Measurements from ENCODE around the gene GRIN3B. TPM values are rescaled to one million over a fixed set of nuclear protein-coding genes. Genes with fewer than 3 reads are reported as not detected.

Gene GRIN3B
- total RNA-seq, 1 donor from 2014 or later = 0.65 TPM

DNA sequence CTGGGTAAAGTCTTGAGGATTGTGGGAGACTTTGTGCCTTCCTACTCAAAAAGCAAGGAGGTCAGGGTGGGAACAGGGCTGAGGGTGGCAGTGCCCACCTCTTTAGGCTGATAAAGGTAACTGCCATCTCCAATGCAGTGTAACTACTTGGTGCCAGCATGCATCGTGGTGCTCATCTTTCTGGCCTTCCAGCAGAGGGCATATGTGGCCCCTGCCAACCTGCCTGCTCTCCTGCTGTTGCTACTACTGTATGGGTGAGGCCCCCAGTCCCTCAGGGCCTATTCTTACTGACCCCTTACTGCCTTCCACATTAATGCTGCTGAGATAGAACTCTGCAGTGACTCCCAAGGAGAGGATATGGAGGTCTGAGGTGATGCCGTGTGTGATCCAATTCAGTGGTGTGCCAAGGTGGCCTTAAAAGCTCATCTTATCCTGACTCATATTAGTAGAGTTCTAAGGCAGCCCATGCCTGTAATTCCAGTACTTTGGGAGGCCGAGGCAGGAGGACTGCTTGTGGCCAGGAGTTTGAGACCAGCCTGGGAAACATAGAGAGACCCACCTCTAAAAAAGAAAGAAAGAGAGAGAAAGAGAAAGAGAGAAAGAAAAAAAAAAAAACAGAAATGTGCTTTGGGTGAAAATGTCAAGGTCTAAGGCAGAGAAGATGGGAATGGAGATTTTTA is 57.1 kb downstream of the GRIN3B start:
- TF ChIP-seq, protein P1, sequence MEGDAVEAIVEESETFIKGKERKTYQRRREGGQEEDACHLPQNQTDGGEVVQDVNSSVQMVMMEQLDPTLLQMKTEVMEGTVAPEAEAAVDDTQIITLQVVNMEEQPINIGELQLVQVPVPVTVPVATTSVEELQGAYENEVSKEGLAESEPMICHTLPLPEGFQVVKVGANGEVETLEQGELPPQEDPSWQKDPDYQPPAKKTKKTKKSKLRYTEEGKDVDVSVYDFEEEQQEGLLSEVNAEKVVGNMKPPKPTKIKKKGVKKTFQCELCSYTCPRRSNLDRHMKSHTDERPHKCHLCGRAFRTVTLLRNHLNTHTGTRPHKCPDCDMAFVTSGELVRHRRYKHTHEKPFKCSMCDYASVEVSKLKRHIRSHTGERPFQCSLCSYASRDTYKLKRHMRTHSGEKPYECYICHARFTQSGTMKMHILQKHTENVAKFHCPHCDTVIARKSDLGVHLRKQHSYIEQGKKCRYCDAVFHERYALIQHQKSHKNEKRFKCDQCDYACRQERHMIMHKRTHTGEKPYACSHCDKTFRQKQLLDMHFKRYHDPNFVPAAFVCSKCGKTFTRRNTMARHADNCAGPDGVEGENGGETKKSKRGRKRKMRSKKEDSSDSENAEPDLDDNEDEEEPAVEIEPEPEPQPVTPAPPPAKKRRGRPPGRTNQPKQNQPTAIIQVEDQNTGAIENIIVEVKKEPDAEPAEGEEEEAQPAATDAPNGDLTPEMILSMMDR (conservative IDR thresholded peaks at IDR 0.05) = no peak
- Mint-ChIP-seq H3K27me3 (no peaks in the 10 kb centered on the region), H3K4me3 (no peak overlapping the region), H3K4me1 (ENCODE audit: unreplicated experiment) (no peaks in the 10 kb centered on the region), H3K9me3 (no peaks in the 10 kb centered on the region), H3K27ac (no peak overlapping the region), H3K36me3 (peaks cover 3% of the 10 kb centered on the region)
- DNase-seq (ENCODE audit: extremely low spot score, unreplicated experiment) = no peak

DNA sequence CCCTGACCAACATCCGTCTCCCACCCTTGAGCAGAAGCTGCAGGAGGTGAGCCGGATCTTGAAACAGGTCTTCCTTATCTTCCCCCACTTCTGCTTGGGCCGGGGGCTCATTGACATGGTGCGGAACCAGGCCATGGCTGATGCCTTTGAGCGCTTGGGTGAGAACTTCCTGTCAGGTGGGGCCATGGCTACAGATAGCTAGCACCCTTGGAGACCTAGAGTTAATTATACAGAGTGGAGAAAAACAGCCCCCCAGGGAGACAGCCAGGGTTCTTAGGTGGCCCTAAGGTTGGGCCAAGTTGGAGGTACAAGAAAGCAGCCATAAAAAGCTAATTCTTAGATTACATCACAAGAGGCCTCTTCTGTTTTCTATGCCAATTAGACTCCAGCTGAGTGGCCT is 57.9 kb downstream of the GRIN3B start:
- Mint-ChIP-seq H3K9me3 (no peaks in the 10 kb centered on the region), H3K4me1 (ENCODE audit: unreplicated experiment) (no peaks in the 10 kb centered on the region), H3K4me3 (no peak overlapping the region), H3K27ac (no peak overlapping the region), H3K36me3 (peaks cover 3% of the 10 kb centered on the region), H3K27me3 (no peaks in the 10 kb centered on the region)
- TF ChIP-seq, protein P1 (conservative IDR thresholded peaks at IDR 0.05) = no peak
- no peak for DNase-seq (ENCODE audit: extremely low spot score, unreplicated experiment)

Other genes starting within 250 kb of the GRIN3B start
- gene MISP, start 249.3 kb upstream of the GRIN3B start, total RNA-seq (ENCODE audit: low replicate concordance) = 9.4 and 20.8 TPM in 2 replicates
- gene PTBP1, start 203.0 kb upstream of the GRIN3B start, total RNA-seq (ENCODE audit: low replicate concordance) = 416 and 496 TPM in 2 replicates
- gene PLPPR3, start 178.5 kb upstream of the GRIN3B start, total RNA-seq (ENCODE audit: low replicate concordance) = 9.9 and 29.2 TPM in 2 replicates
- 0.41 TPM in 1 of 2 replicates, not detected in the other for gene AZU1, start 172.6 kb upstream of the GRIN3B start, total RNA-seq (ENCODE audit: low replicate concordance)
- gene PRTN3, start 159.4 kb upstream of the GRIN3B start, total RNA-seq (ENCODE audit: low replicate concordance) = 0.45 TPM in 1 of 2 replicates, not detected in the other
- gene ELANE, start 148.1 kb upstream of the GRIN3B start, total RNA-seq (ENCODE audit: low replicate concordance) = not detected in 2 replicates
- gene CFD, start 140.8 kb upstream of the GRIN3B start, total RNA-seq (ENCODE audit: low replicate concordance) = 5.5 and 11.3 TPM in 2 replicates
- 59.6 and 74.2 TPM in 2 replicates for gene MED16, start 107.2 kb upstream of the GRIN3B start, total RNA-seq (ENCODE audit: low replicate concordance)
- not detected in 2 replicates for gene RNU6-9, start 106.9 kb upstream of the GRIN3B start, total RNA-seq (ENCODE audit: low replicate concordance)
- gene R3HDM4, start 87.2 kb upstream of the GRIN3B start, total RNA-seq (ENCODE audit: low replicate concordance) = 48.8 and 56.7 TPM in 2 replicates
- 1.2 and 2.2 TPM in 2 replicates for gene KISS1R, start 83.1 kb upstream of the GRIN3B start, total RNA-seq (ENCODE audit: low replicate concordance)
- gene ARID3A, start 74.4 kb upstream of the GRIN3B start, total RNA-seq (ENCODE audit: low replicate concordance) = 83.0 and 124 TPM in 2 replicates
- gene WDR18, start 16.1 kb upstream of the GRIN3B start, total RNA-seq (ENCODE audit: low replicate concordance) = 59.5 and 65.4 TPM in 2 replicates
- gene TMEM259, start 20.7 kb downstream of the GRIN3B start, total RNA-seq (ENCODE audit: low replicate concordance) = 157 and 173 TPM in 2 replicates
- not detected in 2 replicates for gene RNU6-2, start 21.1 kb downstream of the GRIN3B start, total RNA-seq (ENCODE audit: low replicate concordance)
- gene CNN2, start 26.2 kb downstream of the GRIN3B start, total RNA-seq (ENCODE audit: low replicate concordance) = 276 and 279 TPM in 2 replicates
- gene ABCA7, start 39.7 kb downstream of the GRIN3B start, total RNA-seq (ENCODE audit: low replicate concordance) = 23.9 and 26.1 TPM in 2 replicates
- gene ARHGAP45, start 66.7 kb downstream of the GRIN3B start, total RNA-seq (ENCODE audit: low replicate concordance) = 2.6 and 4.5 TPM in 2 replicates
- 171 and 181 TPM in 2 replicates for gene POLR2E, start 95.0 kb downstream of the GRIN3B start, total RNA-seq (ENCODE audit: low replicate concordance)
- 174 and 204 TPM in 2 replicates for gene GPX4, start 103.6 kb downstream of the GRIN3B start, total RNA-seq (ENCODE audit: low replicate concordance)
- 45.5 and 60.7 TPM in 2 replicates for gene SBNO2, start 173.8 kb downstream of the GRIN3B start, total RNA-seq (ENCODE audit: low replicate concordance)
- gene STK11, start 205.4 kb downstream of the GRIN3B start, total RNA-seq (ENCODE audit: low replicate concordance) = 59.9 and 64.8 TPM in 2 replicates
- 8.9 and 10.8 TPM in 2 replicates for gene CBARP, start 237.6 kb downstream of the GRIN3B start, total RNA-seq (ENCODE audit: low replicate concordance)
- gene ATP5F1D, start 241.3 kb downstream of the GRIN3B start, total RNA-seq (ENCODE audit: low replicate concordance) = 165 and 197 TPM in 2 replicates
- gene MIDN, start 248.2 kb downstream of the GRIN3B start, total RNA-seq (ENCODE audit: low replicate concordance) = 122 and 127 TPM in 2 replicates